H1 (cell line): ENCODE data around the gene CELF1. TPM values are rescaled to one million over a fixed set of nuclear protein-coding genes. Genes with fewer than 3 reads are reported as not detected.

ENCODE experiments used
- CTCF ChIA-PET: fragments of 300-600 bp; sonication (Branson Sonifier 250); formaldehyde crosslinking; loops from one replicate; lab custom pipeline; 2021; ENCODE audit not compliant: partially characterized antibody; lab: Charles Lee
- POLR2A ChIA-PET: fragments of 300-600 bp; sonication (Branson Sonifier 250); formaldehyde crosslinking; loops from one replicate; lab custom pipeline; 2021; ENCODE audit warnings: inconsistent platforms; ENCODE audit not compliant: partially characterized antibody; lab: Charles Lee
- DNase-seq, 2 experiments: peaks; one replicate each; pipeline versions ENCODE4 v3.0.0 to v3.0.0-alpha.2; 2010 to 2022; ENCODE audit warnings: low spot score in 2 of 2, low read depth in 1 of 2, mixed read lengths in 1 of 2
- FAIRE-seq: peaks from 2 replicates; lab custom pipeline; 2011; peaks lifted over from hg19 to GRCh38; lab: Jason Lieb, UNC
- H2AFZ ChIP-seq: 2 replicates; pipeline ENCODE4 v1.8.1; 2012; ENCODE audit warnings: low read length, inconsistent platforms
- H2AK5ac ChIP-seq: 2 replicates; pipeline ENCODE4 v1.6.1; 2013; ENCODE audit warnings: low read depth, low read length
- H2BK120ac ChIP-seq: replicated peaks from 2 replicates; pipeline ENCODE3; 2013; ENCODE audit warnings: low read depth, low read length, inconsistent platforms
- H2BK12ac ChIP-seq: 2 replicates; pipeline ENCODE4 v1.6.1; 2013; ENCODE audit warnings: low read depth, low read length
- H2BK15ac ChIP-seq: 2 replicates; pipeline ENCODE4 v1.6.1; 2013; ENCODE audit warnings: low read length
- H2BK20ac ChIP-seq: 2 replicates; pipeline ENCODE4 v1.6.1; 2013; ENCODE audit warnings: low read length
- H2BK5ac ChIP-seq: 2 replicates; pipeline ENCODE4 v1.6.1; 2013; ENCODE audit warnings: low read depth, low read length
- H3K14ac ChIP-seq: 2 replicates; pipeline ENCODE4 v1.6.1; 2013; ENCODE audit warnings: inconsistent platforms; ENCODE audit not compliant: insufficient read length
- H3K18ac ChIP-seq: 2 replicates; pipeline ENCODE4 v1.6.1; 2013; ENCODE audit warnings: low read length; ENCODE audit errors: extremely low read depth
- H3K23ac ChIP-seq: 2 replicates; pipeline ENCODE4 v1.6.1; 2013; ENCODE audit warnings: inconsistent platforms; ENCODE audit not compliant: insufficient read length
- H3K23me2 ChIP-seq: 2 replicates; pipeline ENCODE4 v1.6.1; 2013; ENCODE audit warnings: low read depth, low read length
- H3K27ac ChIP-seq: 2 replicates; pipeline ENCODE4 v1.6.1; 2011; ENCODE audit warnings: low read depth, low read length, inconsistent platforms
- H3K27me3 ChIP-seq, 4 experiments: replicated peaks in 1 of 4; 1 replicate in 1 of 4; 2 replicates in 3 of 4; pipeline versions ENCODE4 v1.6.1 to v1.8.1; 2011 to 2013; ENCODE audit warnings: low read length in 3 of 4, mild to moderate bottlenecking in 3 of 4, inconsistent platforms in 2 of 4, mixed read lengths in 2 of 4, moderate library complexity in 1 of 4; ENCODE audit not compliant: control insufficient read depth in 3 of 4, insufficient read depth in 3 of 4; ENCODE audit errors: extremely low read depth in 1 of 4
- H3K36me3 ChIP-seq, 4 experiments: 2 replicates each; pipeline versions ENCODE4 v1.6.1 to v1.8.1; 2011 to 2013; ENCODE audit warnings: mild to moderate bottlenecking in 4 of 4, low read length in 3 of 4, moderate library complexity in 2 of 4, control low read depth in 1 of 4, inconsistent platforms in 1 of 4; ENCODE audit not compliant: insufficient read depth in 4 of 4, control insufficient read depth in 2 of 4
- H3K4ac ChIP-seq: replicated peaks from 2 replicates; pipeline ENCODE3; 2013; ENCODE audit warnings: low read length, low read depth, mixed read lengths, inconsistent platforms; ENCODE audit not compliant: insufficient read length
- H3K4me1 ChIP-seq, 4 experiments: replicated peaks in 1 of 4; 1 replicate in 1 of 4; 2 replicates in 3 of 4; pipeline versions ENCODE4 v1.6.1 to v1.8.1; 2011 to 2013; ENCODE audit warnings: low read length in 3 of 4, inconsistent platforms in 2 of 4, mixed read lengths in 1 of 4; ENCODE audit not compliant: insufficient read depth in 4 of 4, control insufficient read depth in 3 of 4
- H3K4me2 ChIP-seq, 2 experiments: 2 replicates each; pipeline versions ENCODE4 v1.6.1 to v1.8.1; 2011 to 2013; ENCODE audit warnings: low read depth in 2 of 2, low read length in 2 of 2, control low read depth in 1 of 2, inconsistent platforms in 1 of 2, mild to moderate bottlenecking in 1 of 2; ENCODE audit not compliant: insufficient read depth in 1 of 2
- H3K4me3 ChIP-seq, 4 experiments: fragments of 200-600, 300-600 bp in 1 of 4; sonication (generic), shearing (Covaris generic), sonication (Bioruptor Twin) in 1 of 4; 2 replicates each; pipeline versions ENCODE4 v1.5.1 to v1.8.1; 2011 to 2016; ENCODE audit warnings: low read length in 4 of 4, low read depth in 3 of 4, control low read depth in 2 of 4, inconsistent platforms in 2 of 4, mild to moderate bottlenecking in 2 of 4, mixed read lengths in 1 of 4, moderate library complexity in 1 of 4; ENCODE audit not compliant: insufficient read depth in 2 of 4; ENCODE audit errors: extremely low read depth in 1 of 4
- H3K56ac ChIP-seq: replicated peaks from 2 replicates; pipeline ENCODE3; 2013; ENCODE audit warnings: low read depth, mild to moderate bottlenecking, mixed read lengths, low read length, inconsistent platforms; ENCODE audit not compliant: insufficient read length
- H3K79me1 ChIP-seq: 2 replicates; pipeline ENCODE4 v1.6.1; 2013; ENCODE audit warnings: low read depth, low read length, control low read depth
- H3K79me2 ChIP-seq, 2 experiments: 2 replicates each; pipeline versions ENCODE4 v1.6.1 to v1.8.1; 2012 to 2013; ENCODE audit warnings: low read length in 2 of 2, mild to moderate bottlenecking in 2 of 2, inconsistent platforms in 1 of 2; ENCODE audit not compliant: insufficient read depth in 2 of 2, control insufficient read depth in 1 of 2
- H3K9ac ChIP-seq, 4 experiments: replicated peaks in 1 of 4; 1 replicate in 1 of 4; 2 replicates in 3 of 4; pipeline versions ENCODE4 v1.6.1 to v1.8.1; 2011 to 2013; ENCODE audit warnings: low read depth in 3 of 4, low read length in 3 of 4, control low read depth in 2 of 4, mild to moderate bottlenecking in 2 of 4, moderate library complexity in 2 of 4, inconsistent platforms in 1 of 4; ENCODE audit errors: extremely low read depth in 1 of 4
- H3K9me3 ChIP-seq, 2 experiments: 2 replicates each; pipeline versions ENCODE4 v1.6.1 to v1.8.1; 2012 to 2013; ENCODE audit warnings: mild to moderate bottlenecking in 2 of 2, moderate library complexity in 2 of 2, control low read depth in 1 of 2, inconsistent platforms in 1 of 2, low read depth in 1 of 2, low read length in 1 of 2, mixed read lengths in 1 of 2; ENCODE audit not compliant: insufficient read depth in 2 of 2
- H4K20me1 ChIP-seq, 2 experiments: replicated peaks in 1 of 2; 2 replicates each; pipeline versions ENCODE3 to v1.8.1; 2011 to 2013; ENCODE audit warnings: inconsistent platforms in 2 of 2, low read length in 2 of 2, mild to moderate bottlenecking in 1 of 2; ENCODE audit not compliant: insufficient read depth in 2 of 2, control insufficient read depth in 1 of 2
- H4K5ac ChIP-seq: 2 replicates; pipeline ENCODE4 v1.6.1; 2013; ENCODE audit warnings: low read length, low read depth, mixed read lengths, inconsistent platforms; ENCODE audit not compliant: insufficient read length
- H4K8ac ChIP-seq: 2 replicates; pipeline ENCODE4 v1.8.0; 2013; ENCODE audit warnings: mild to moderate bottlenecking, moderate library complexity, low read length, inconsistent platforms; ENCODE audit not compliant: insufficient read depth; ENCODE audit errors: extremely low read depth
- H4K91ac ChIP-seq: replicated peaks from 2 replicates; pipeline ENCODE3; 2013; ENCODE audit warnings: low read length, mixed read lengths, inconsistent platforms; ENCODE audit not compliant: insufficient read length
- EP300 ChIP-seq, 2 experiments: IDR thresholded peaks; 1 replicate in 1 of 2; 2 replicates in 1 of 2; pipeline ENCODE4 v1.6.1; 2011 to 2012; ENCODE audit warnings: low read depth in 2 of 2, low read length in 2 of 2, mild to moderate bottlenecking in 2 of 2, borderline replicate concordance in 1 of 2, inconsistent platforms in 1 of 2, moderate library complexity in 1 of 2
- HDAC2 ChIP-seq, 2 experiments: fragments of 300-600 bp in 1 of 2; sonication (generic) in 1 of 2; IDR thresholded peaks; 2 replicates each; pipeline ENCODE4 v1.6.1; 2011 to 2012; ENCODE audit warnings: low read depth in 2 of 2, low read length in 2 of 2, mild to moderate bottlenecking in 2 of 2, moderate library complexity in 2 of 2, borderline replicate concordance in 1 of 2, inconsistent platforms in 1 of 2
- MAX ChIP-seq: IDR thresholded peaks from 2 replicates; pipeline ENCODE4 v1.6.1; 2012; ENCODE audit warnings: inconsistent platforms
- POU5F1 ChIP-seq: IDR thresholded peaks from 2 replicates; pipeline ENCODE4 v1.6.1; 2011; ENCODE audit warnings: low read depth, mild to moderate bottlenecking, low read length, moderate library complexity
- RNF2 ChIP-seq: fragments of 200-900, 300-1000 bp; sonication (generic); IDR thresholded peaks from 2 replicates; pipeline ENCODE4 v1.7.1; 2016; ENCODE audit warnings: borderline replicate concordance, low read depth, mild to moderate bottlenecking, antibody characterized with exemption, low read length; ENCODE audit not compliant: poor library complexity, severe bottlenecking; ENCODE audit errors: missing control alignments
- SAP30 ChIP-seq: fragments of 300-600 bp; sonication (generic); IDR thresholded peaks from 2 replicates; pipeline ENCODE4 v1.7.1; 2012; ENCODE audit warnings: low read length, moderate library complexity, mild to moderate bottlenecking, inconsistent platforms; ENCODE audit not compliant: insufficient read depth, insufficient replicate concordance
- SIN3A ChIP-seq, 2 experiments: IDR thresholded peaks in 1 of 2; conservative IDR thresholded peaks in 1 of 2; 2 replicates each; pipeline ENCODE4 v1.6.1; 2011 to 2012; ENCODE audit warnings: low read length in 2 of 2, improper control_type of control experiment in 1 of 2, low read depth in 1 of 2, mild to moderate bottlenecking in 1 of 2
- TAF7 ChIP-seq: optimal IDR thresholded peaks from 2 replicates; pipeline ENCODE3; 2011; ENCODE audit warnings: low read depth, mild to moderate bottlenecking, inconsistent platforms, low read length, moderate library complexity, borderline replicate concordance
- WGBS, 2 experiments: shearing (Covaris generic) in 1 of 2; methylation state at CpG; one replicate each; pipeline versions ENCODE4 v1.1.6 to v1.1.7; 2013 to 2015; ENCODE audit warnings: low lambda C conversion rate in 2 of 2, mixed read lengths in 2 of 2, inconsistent platforms in 1 of 2, low coverage in 1 of 2, missing lambda C conversion rate in 1 of 2; ENCODE audit not compliant: insufficient replicate concordance in 2 of 2, insufficient coverage in 1 of 2, insufficient read length in 1 of 2; ENCODE audit errors: extremely low coverage in 1 of 2, missing lambda C conversion rate in 1 of 2; 5-methylcytosine and 5-hydroxymethylcytosine counted together
- polyA plus RNA-seq, 7 experiments: library from polyadenylated mRNA; depleted of rRNA in 3 of 7; stranded (reverse) in 5 of 7; unstranded in 2 of 7; fragments of >200 nt in 5 of 7; fragments of 200-250 nt in 2 of 7; gene quantifications; 1 replicate in 5 of 7; 2 replicates in 1 of 7; 4 replicates in 1 of 7; pipeline versions ENCODE4 v1.2.1 to v1.2.3, GENCODE V29; 2011 to 2013; ENCODE audit warnings: missing spikeins in 2 of 7, mixed read lengths in 2 of 7
- total RNA-seq: library from RNA; stranded (reverse); fragmentation: NEBNext Ultra II Directional; extraction: Animal tissue kit (Norgen Biotek cat#: 25700); gene quantifications from 2 replicates; pipeline ENCODE4 v1.2.1, GENCODE V29; 2021

CELF1 gene
- total and polyA plus RNA-seq, 2 of the 8 experiments (the other 6 are each of a cell fraction or from before 2014, with no cell fraction given) = 131 to 197 TPM

GRCh38 chr11:47430524-47430923 is 122.4 kb downstream of the CELF1 start:
- no peak for FAIRE-seq
- POLR2A ChIA-PET = interaction anchor here (0.6 to 1.6 kb wide), 2 partner anchors 23 to 134 kb away, joined by 4 read pairs; no protein-coding TSS in a partner anchor

More at GRCh38 chr11:47430524-47430923, 122.4 kb downstream of the CELF1 start:
- Histone ChIP-seq H4K8ac (no peak overlapping the region), H3K36me3 (no peaks in the 10 kb centered on the region), H4K20me1 (no peaks in the 10 kb centered on the region), H3K23ac (no peak overlapping the region), H3K27me3 (no peaks in the 10 kb centered on the region), H3K18ac (no peak overlapping the region), H3K9me3 (no peaks in the 10 kb centered on the region), H2BK12ac (no peak overlapping the region), H3K79me1 (0 out of 2 replicates have a peak, but pooled peaks cover 3% of the 10 kb centered on the region), H3K56ac (no peak overlapping the region), H3K4me3 (no peak overlapping the region), H2BK20ac (no peak overlapping the region), H3K14ac (no peak overlapping the region), H3K4ac (no peak overlapping the region), H3K79me2 (peaks cover 0 to 4% of the 10 kb centered on the region in 2 experiments; a peak in 2 of 4 replicates), H2AFZ (no peak overlapping the region), H3K4me1 (no peaks in the 10 kb centered on the region; a peak in 1 of 7 replicates), H2BK120ac (no peak overlapping the region), H2BK5ac (no peak overlapping the region)
- CTCF ChIA-PET = interaction anchor here (1.1 kb wide), 1 partner anchor 121 kb away, joined by 3 read pairs; no protein-coding TSS in a partner anchor
- WGBS, 2 experiments = 85% methylated on average over 5 of the region's 5 CpGs; no CpG with 5 or more reads in 1 of the 2 experiments
- no peak for DNase-seq
- TF ChIP-seq MAX = no peak
- TF ChIP-seq TAF7 = no peak
- TF ChIP-seq SAP30 = no peak
- no peak for TF ChIP-seq HDAC2 (IDR thresholded peaks at IDR 0.05; ENCODE audit: borderline replicate concordance in 1 of 2, low read depth in 2 of 2, low read length in 2 of 2)
- TF ChIP-seq SIN3A (conservative IDR thresholded peaks at IDR 0.05 in 1 of 2, IDR thresholded peaks at IDR 0.05 in 1 of 2; ENCODE audit: low read depth in 1 of 2, low read length in 2 of 2) = no peak
- no peak for TF ChIP-seq POU5F1
- no peak for TF ChIP-seq EP300 (IDR thresholded peaks at IDR 0.05; ENCODE audit: borderline replicate concordance in 1 of 2, low read depth in 2 of 2, low read length in 2 of 2)
- TF ChIP-seq RNF2 = no peak
- TF ChIP-seq, all 59 proteins: peak for 0
- Histone ChIP-seq H2AK5ac (no peak overlapping the region), H4K5ac (no peak overlapping the region), H3K9ac (no peak overlapping the region), H4K91ac (no peak overlapping the region), H3K27ac (no peak overlapping the region), H2BK15ac (no peak overlapping the region), H3K23me2 (no peaks in the 10 kb centered on the region; the same call in 1 of the 2 replicates), H3K4me2 (no peak overlapping the region)
